ENCODE results near the gene GREB1L. TPM values are rescaled to one million over a fixed set of nuclear protein-coding genes. Genes with fewer than 3 reads are reported as not detected.
"Not testable (repeated sequence)": the region's sequence is repeated elsewhere in the genome, so short reads cannot be mapped to it uniquely, and the experiment has no call there.

The GREB1L gene
- total RNA-seq, 1 donor from 2014 or later, result 12.3 TPM

DNA sequence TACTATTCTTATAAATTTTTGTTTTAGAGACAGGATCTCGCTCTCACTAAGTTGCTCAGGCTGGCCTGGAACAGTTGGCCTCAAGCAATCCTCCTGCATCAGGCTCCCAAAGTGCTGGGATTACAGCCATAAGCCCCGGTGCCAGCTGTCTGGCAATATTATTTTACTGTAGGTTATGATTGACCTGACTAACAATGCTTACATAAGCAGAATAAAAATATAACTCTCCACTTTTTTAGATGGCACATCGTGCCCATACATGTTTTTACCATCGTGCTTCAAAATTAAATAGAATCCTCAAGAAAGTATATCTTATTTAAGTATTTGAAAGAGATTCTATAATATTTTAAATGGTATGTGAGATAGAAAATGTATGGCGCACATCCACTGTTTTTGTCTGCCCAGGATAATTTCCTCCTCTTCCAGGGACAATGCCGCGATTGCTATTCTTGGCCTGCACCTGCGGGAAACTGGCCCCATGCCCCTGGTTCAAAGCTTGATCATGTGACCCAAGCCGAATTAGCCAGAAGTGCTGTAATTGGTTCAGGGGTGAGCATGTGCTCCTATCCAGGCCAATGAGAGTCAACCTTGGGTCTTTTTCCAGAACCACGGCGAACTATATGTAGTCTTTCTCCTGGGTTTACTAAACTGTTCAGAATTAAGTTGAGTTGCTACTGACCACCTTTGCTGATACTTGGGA is 38.3 kb upstream of the GREB1L start:
- no peaks in the 10 kb centered on the region for H3K36me3 ChIP-seq
- no peak overlapping the region for H3K4me3 ChIP-seq
- DNase-seq, result no peak
- intact Hi-C loops (cut with micrococcal nuclease), result no loop called here
- TF ChIP-seq, protein P1, sequence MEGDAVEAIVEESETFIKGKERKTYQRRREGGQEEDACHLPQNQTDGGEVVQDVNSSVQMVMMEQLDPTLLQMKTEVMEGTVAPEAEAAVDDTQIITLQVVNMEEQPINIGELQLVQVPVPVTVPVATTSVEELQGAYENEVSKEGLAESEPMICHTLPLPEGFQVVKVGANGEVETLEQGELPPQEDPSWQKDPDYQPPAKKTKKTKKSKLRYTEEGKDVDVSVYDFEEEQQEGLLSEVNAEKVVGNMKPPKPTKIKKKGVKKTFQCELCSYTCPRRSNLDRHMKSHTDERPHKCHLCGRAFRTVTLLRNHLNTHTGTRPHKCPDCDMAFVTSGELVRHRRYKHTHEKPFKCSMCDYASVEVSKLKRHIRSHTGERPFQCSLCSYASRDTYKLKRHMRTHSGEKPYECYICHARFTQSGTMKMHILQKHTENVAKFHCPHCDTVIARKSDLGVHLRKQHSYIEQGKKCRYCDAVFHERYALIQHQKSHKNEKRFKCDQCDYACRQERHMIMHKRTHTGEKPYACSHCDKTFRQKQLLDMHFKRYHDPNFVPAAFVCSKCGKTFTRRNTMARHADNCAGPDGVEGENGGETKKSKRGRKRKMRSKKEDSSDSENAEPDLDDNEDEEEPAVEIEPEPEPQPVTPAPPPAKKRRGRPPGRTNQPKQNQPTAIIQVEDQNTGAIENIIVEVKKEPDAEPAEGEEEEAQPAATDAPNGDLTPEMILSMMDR (IDR thresholded peaks at IDR 0.05; ENCODE audit: borderline replicate concordance), result no peak
- H3K4me1 ChIP-seq, result no peaks in the 10 kb centered on the region
- no peaks in the 10 kb centered on the region for H3K9me3 ChIP-seq (replicated peaks)
- H3K27ac ChIP-seq (replicated peaks), result no peak overlapping the region
- peaks cover 22% of the 10 kb centered on the region for H3K27me3 ChIP-seq (ENCODE audit: low read depth)

DNA sequence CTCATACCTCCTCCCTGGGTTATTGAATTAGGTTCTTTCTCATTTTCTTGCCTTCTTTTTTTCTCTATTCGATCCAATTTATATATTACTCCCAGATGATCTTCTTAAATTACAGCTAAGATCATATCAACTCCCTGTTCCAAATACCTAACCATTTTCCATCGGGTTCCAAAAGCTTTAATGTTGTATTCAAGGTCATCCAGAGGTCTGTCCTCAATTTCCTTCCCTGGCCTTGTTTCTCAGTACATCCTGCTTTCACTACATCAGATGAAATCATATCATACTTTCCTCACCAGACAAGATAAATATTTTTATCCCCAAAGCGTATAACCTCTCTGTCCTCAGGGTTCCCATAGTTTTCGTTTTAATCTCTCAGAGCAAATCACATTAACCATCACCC is 36.3 kb upstream of the GREB1L start:
- no peak overlapping the region for H3K27ac ChIP-seq (replicated peaks)
- intact Hi-C loops (cut with micrococcal nuclease), result no loop called here
- H3K4me1 ChIP-seq, result no peaks in the 10 kb centered on the region
- H3K4me3 ChIP-seq, result no peak overlapping the region
- TF ChIP-seq, protein P1 (IDR thresholded peaks at IDR 0.05; ENCODE audit: borderline replicate concordance), result no peak
- no peaks in the 10 kb centered on the region for H3K36me3 ChIP-seq
- H3K27me3 ChIP-seq (ENCODE audit: low read depth), result peaks cover 12% of the 10 kb centered on the region
- H3K9me3 ChIP-seq (replicated peaks), result no peaks in the 10 kb centered on the region
- DNase-seq, result no peak

DNA sequence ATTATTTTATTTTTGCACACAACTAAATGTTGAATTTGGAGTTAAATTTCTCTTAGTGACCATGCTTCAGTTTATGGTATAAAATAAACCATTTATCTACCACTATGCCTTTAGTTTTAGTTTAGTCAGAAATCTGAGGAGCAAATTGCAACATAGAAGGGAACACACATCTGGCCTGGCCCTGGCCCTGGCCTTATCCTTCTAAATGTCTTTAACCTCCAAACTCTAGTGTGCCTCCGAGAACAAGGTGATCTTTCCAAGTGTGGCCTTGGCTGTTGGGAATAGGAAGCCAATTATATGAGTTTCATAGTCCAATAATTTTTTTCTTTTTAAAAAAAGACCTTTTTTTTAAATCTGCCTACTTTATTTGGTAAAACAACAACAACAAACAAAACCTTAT is 31.8 kb upstream of the GREB1L start:
- H3K36me3 ChIP-seq, result no peaks in the 10 kb centered on the region
- TF ChIP-seq, protein P1 (IDR thresholded peaks at IDR 0.05; ENCODE audit: borderline replicate concordance), result no peak
- no peaks in the 10 kb centered on the region for H3K9me3 ChIP-seq (replicated peaks)
- intact Hi-C loops (cut with micrococcal nuclease), result no loop called here
- H3K27me3 ChIP-seq (ENCODE audit: low read depth), result no peaks in the 10 kb centered on the region
- H3K4me1 ChIP-seq, result no peaks in the 10 kb centered on the region
- no peak overlapping the region for H3K4me3 ChIP-seq
- DNase-seq, result no peak
- H3K27ac ChIP-seq (replicated peaks), result no peak overlapping the region

DNA sequence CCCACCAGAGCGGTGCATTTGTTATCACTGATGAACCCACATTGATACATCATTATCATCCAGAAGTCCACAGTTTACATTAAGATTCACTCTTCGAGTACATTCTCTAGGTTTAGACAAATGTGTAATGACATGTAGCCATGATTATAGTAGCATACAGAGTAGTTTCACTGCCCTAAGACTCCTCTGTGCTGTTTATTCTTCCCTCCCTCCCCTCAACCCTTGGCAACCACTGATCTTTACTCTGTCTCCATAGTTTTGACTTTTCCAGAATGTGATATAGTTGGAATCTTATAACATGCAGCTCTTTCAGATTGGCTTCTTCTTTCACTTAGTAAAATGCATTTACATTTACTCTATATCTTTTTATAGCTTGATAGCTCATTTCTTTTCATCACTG is 31.2 kb upstream of the GREB1L start:
- TF ChIP-seq, protein P1 (IDR thresholded peaks at IDR 0.05; ENCODE audit: borderline replicate concordance), result no peak
- Histone ChIP-seq H3K27me3 (ENCODE audit: low read depth) (no peaks in the 10 kb centered on the region), H3K9me3 (replicated peaks) (no peaks in the 10 kb centered on the region), H3K36me3 (no peaks in the 10 kb centered on the region), H3K27ac (replicated peaks) (no peak overlapping the region), H3K4me3 (no peak overlapping the region), H3K4me1 (no peaks in the 10 kb centered on the region)
- DNase-seq, result no peak
- intact Hi-C loops (cut with micrococcal nuclease), result no loop called here

DNA sequence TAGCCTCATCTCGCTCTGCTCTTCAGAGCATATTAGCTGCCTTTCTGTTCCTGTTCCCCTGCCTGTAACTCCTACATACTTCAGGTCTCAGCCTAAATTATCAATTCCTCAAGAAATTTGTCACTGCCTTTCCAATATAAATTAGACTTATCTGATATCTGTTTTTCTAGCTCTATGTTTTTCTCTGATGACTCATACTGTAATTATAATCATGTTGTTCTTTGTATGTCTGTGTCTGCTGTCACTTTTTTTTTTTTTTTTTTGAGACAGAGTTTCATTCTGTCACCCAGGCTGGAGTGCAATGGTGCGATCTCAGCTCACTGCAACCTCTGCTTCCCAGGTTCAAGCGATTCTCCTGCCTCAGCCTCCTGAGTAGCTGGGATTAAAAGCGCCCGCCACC is 27.6 kb upstream of the GREB1L start:
- H3K27me3 ChIP-seq (ENCODE audit: low read depth); H3K4me1 ChIP-seq; DNase-seq; H3K27ac ChIP-seq (replicated peaks); intact Hi-C loops (cut with micrococcal nuclease); H3K4me3 ChIP-seq; H3K9me3 ChIP-seq (replicated peaks); H3K36me3 ChIP-seq: not testable (repeated sequence)

DNA sequence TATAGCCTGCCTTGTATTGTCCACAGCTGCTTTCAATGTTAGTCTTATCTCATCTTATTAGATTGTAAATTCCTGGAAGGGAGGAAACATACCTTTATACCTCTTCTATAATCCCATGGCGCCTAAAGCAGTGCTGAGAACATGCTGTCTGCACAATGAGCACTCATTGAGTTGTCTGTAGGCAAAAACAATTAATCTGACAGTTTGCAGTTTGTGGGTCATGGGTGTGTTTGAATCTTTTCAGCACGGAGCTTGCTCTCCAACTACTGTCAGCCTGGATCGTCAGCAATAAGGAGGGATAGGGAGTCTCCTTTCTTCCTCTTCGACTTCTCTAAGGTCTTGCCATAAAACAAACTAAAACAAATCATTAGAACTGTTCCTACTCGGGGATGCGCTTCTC is 26.5 kb upstream of the GREB1L start:
- no peaks in the 10 kb centered on the region for H3K4me1 ChIP-seq
- intact Hi-C loops (cut with micrococcal nuclease), result no loop called here
- TF ChIP-seq, protein P1 (IDR thresholded peaks at IDR 0.05; ENCODE audit: borderline replicate concordance), result no peak
- no peak for DNase-seq
- H3K9me3 ChIP-seq (replicated peaks), result no peaks in the 10 kb centered on the region
- no peak overlapping the region for H3K27ac ChIP-seq (replicated peaks)
- H3K36me3 ChIP-seq, result no peaks in the 10 kb centered on the region
- H3K27me3 ChIP-seq (ENCODE audit: low read depth), result no peaks in the 10 kb centered on the region
- no peak overlapping the region for H3K4me3 ChIP-seq

Measured in left ventricle myocardium inferior (tissue), 1 donor.